Suprapubic skin (tissue), 4 donors: ENCODE data around the gene STK36. TPM values are rescaled to one million over a fixed set of nuclear protein-coding genes. Genes with fewer than 3 reads are reported as not detected.

ENCODE experiments used
- DNase-seq, 2 donors: peaks; one replicate each; pipeline ENCODE4 v3.0.0-alpha.2; 2019; ENCODE audit warnings: low spot score in 2 of 2
- H3K27ac ChIP-seq: fragments of 200-600 bp; sonication (generic); one replicate; pipeline ENCODE4 v1.5.1; 2019
- H3K27me3 ChIP-seq: fragments of 200-600 bp; sonication (generic); one replicate; pipeline ENCODE4 v1.5.1; 2019
- H3K36me3 ChIP-seq: fragments of 200-600 bp; sonication (generic); one replicate; pipeline ENCODE4 v1.5.1; 2019
- H3K4me1 ChIP-seq: fragments of 200-600 bp; sonication (generic); one replicate; pipeline ENCODE4 v1.5.1; 2019
- H3K4me3 ChIP-seq: fragments of 200-600 bp; sonication (generic); one replicate; pipeline ENCODE4 v1.5.1; 2019; ENCODE audit warnings: mild to moderate bottlenecking
- H3K9me3 ChIP-seq: fragments of 200-600 bp; sonication (generic); one replicate; pipeline ENCODE4 v1.5.1; 2019
- CTCF ChIP-seq, 2 donors: fragments of 200-600 bp in 1 of 2; fragments of 450-650 bp in 1 of 2; sonication (generic) in 1 of 2; IDR thresholded peaks; one replicate each; pipeline ENCODE4 v1.5.1; 2016 to 2019; ENCODE audit warnings: antibody characterized with exemption in 2 of 2, mild to moderate bottlenecking in 1 of 2, moderate library complexity in 1 of 2
- EP300 ChIP-seq: sonication (generic); formaldehyde crosslinking; IDR thresholded peaks from one replicate; pipeline ENCODE4 v1.6.1; 2017; ENCODE audit warnings: antibody characterized with exemption
- WGBS: methylation state at CpG from one replicate; pipeline ENCODE4 v1.1.5; 2018; 5-methylcytosine and 5-hydroxymethylcytosine counted together
- total RNA-seq, 4 donors: library from RNA; depleted of rRNA; stranded (reverse); fragments of >200 nt; gene quantifications; one replicate each; pipeline ENCODE4 v1.1.0, GENCODE V29; 2016

The STK36 gene
- total RNA-seq, 4 donors from 2014 or later: 20.7 to 43.4 (median 21.9) TPM

- no peak for TF ChIP-seq CTCF (IDR thresholded peaks at IDR 0.05)
- DNase-seq: no peak
- peaks cover 8% of the 10 kb centered on the region for H3K4me1 ChIP-seq
- WGBS: 83% methylated on average over 9 of the region's 10 CpGs
- no peak overlapping the region for H3K4me3 ChIP-seq
- no peaks in the 10 kb centered on the region for H3K27me3 ChIP-seq
- H3K36me3 ChIP-seq: peaks cover 65% of the 10 kb centered on the region
- H3K9me3 ChIP-seq: no peaks in the 10 kb centered on the region
- H3K27ac ChIP-seq: peak overlapping the region; percentile 72
These were observed 75.1 kb downstream of the STK36 start for GRCh38 chr2:218746960-218747359.

GRCh38 chr2:218748741-218749441, 77.0 kb downstream of the STK36 start:
- no peaks in the 10 kb centered on the region for H3K9me3 ChIP-seq
- no peak for TF ChIP-seq EP300
- H3K27me3 ChIP-seq: no peaks in the 10 kb centered on the region
- H3K4me3 ChIP-seq: no peak overlapping the region
- DNase-seq: no peak
- peaks cover 8% of the 10 kb centered on the region for H3K4me1 ChIP-seq
- no peak overlapping the region for H3K27ac ChIP-seq
- 88% methylated on average over 8 of the region's 8 CpGs for WGBS
- H3K36me3 ChIP-seq: peaks cover 84% of the 10 kb centered on the region

Other genes with a start within 250 kb of the STK36 start
- 10 to 100 TPM; 10.2 to 25.9 (median 20.5) TPM for gene USP37, start 103.7 kb upstream of the STK36 start, total RNA-seq
- 10 to 100 TPM; 41.9 to 77.6 (median 46.7) TPM for gene CNOT9, start 103.2 kb upstream of the STK36 start, total RNA-seq
- gene PLCD4, start 64.2 kb upstream of the STK36 start, total RNA-seq: 1 to 10 TPM in 3 of 4 donors, under 1 TPM in 1; 0.55 to 2.5 (median 1.5) TPM
- gene ZNF142, start 12.5 kb upstream of the STK36 start, total RNA-seq: 10 to 100 TPM; 27.4 to 38.7 (median 30.7) TPM
- 10 to 100 TPM; 30.3 to 72.8 (median 39.2) TPM for gene BCS1L, start 12.4 kb upstream of the STK36 start, total RNA-seq
- 10 to 100 TPM; 19.0 to 42.6 (median 23.2) TPM for gene RNF25, start 84 bp upstream of the STK36 start, total RNA-seq
- 10 to 100 TPM; 18.9 to 43.5 (median 25.2) TPM for gene TTLL4, start 38.7 kb downstream of the STK36 start, total RNA-seq
- gene CYP27A1, start 110.1 kb downstream of the STK36 start, total RNA-seq: 10 to 100 TPM; 17.4 to 30.7 (median 21.8) TPM
- gene PRKAG3, start 159.7 kb downstream of the STK36 start, total RNA-seq: under 1 TPM in 1 of 4 donors, not detected in 3; 0.26 TPM
- 1 to 10 TPM; 1.4 to 3.7 (median 2.3) TPM for gene WNT6, start 187.7 kb downstream of the STK36 start, total RNA-seq
- 10 to 100 TPM; 14.3 to 20.7 (median 16.3) TPM for gene WNT10A, start 208.8 kb downstream of the STK36 start, total RNA-seq